HepG2 (cell line): ENCODE data around the gene SP1. TPM values are rescaled to one million over a fixed set of nuclear protein-coding genes. Genes with fewer than 3 reads are reported as not detected.

Experiments
- ATAC-seq: fragments of 200-7000 bp; cut with Tn5 transposase; 3 replicates; pipeline ENCODE4 v1.9.1; 2020; ENCODE audit warnings: mild to moderate bottlenecking, moderate library complexity
- BruUV-seq: library from RNA; stranded (reverse); fragments of 400-500 nt; replicated peaks from 2 replicates; lab custom pipeline; 2021; lab: Mats Ljungman, UMichigan
- CTCF ChIA-PET: fragments of 300-600 bp; formaldehyde crosslinking; extraction: SDS; loops from one replicate; lab custom pipeline; 2021; ENCODE audit warnings: low total read pairs, inconsistent platforms, low intra/inter-chr PET ratio; lab: Yijun Ruan, JAX
- POLR2A ChIA-PET: fragments of 350-600 bp; sonication (Branson Sonifier 250); formaldehyde crosslinking; loops from one replicate; lab custom pipeline; 2020; ENCODE audit warnings: antibody characterized with exemption, inconsistent platforms; lab: Yijun Ruan, JAX
- DNase-seq: peaks from one replicate; pipeline ENCODE4 v3.0.0-alpha.2; 2015; ENCODE audit warnings: low spot score
- FAIRE-seq: peaks from 3 replicates; lab custom pipeline; 2011; peaks lifted over from hg19 to GRCh38; lab: Jason Lieb, UNC
- H2AFZ ChIP-seq: one replicate; pipeline ENCODE4 v1.6.1; 2011; ENCODE audit warnings: low read length, inconsistent platforms
- H3K27ac ChIP-seq: fragments of 300-600 bp; 3 replicates; pipeline ENCODE4 v1.8.0; 2011; ENCODE audit warnings: mixed run types, mild to moderate bottlenecking, mixed read lengths, low read length, inconsistent platforms; ENCODE audit not compliant: insufficient read depth; ENCODE audit errors: extremely low read length
- H3K27me3 ChIP-seq, 2 experiments: fragments of 200-600 bp in 1 of 2; 2 replicates in 1 of 2; 3 replicates in 1 of 2; pipeline versions ENCODE4 v1.6.0 to v1.8.0; 2011; ENCODE audit warnings: low read length in 2 of 2, mild to moderate bottlenecking in 2 of 2, moderate library complexity in 2 of 2, inconsistent platforms in 1 of 2; ENCODE audit not compliant: insufficient read depth in 2 of 2, control insufficient read depth in 1 of 2
- H3K36me3 ChIP-seq, 2 experiments: fragments of 200-600 bp in 1 of 2; replicated peaks in 1 of 2; 2 replicates in 1 of 2; 3 replicates in 1 of 2; pipeline versions ENCODE4 v1.5.1 to v1.8.0; 2011; ENCODE audit warnings: low read length in 2 of 2, inconsistent platforms in 1 of 2; ENCODE audit not compliant: insufficient read depth in 2 of 2, control insufficient read depth in 1 of 2
- H3K4me1 ChIP-seq: 2 replicates; pipeline ENCODE4 v1.5.1; 2012; ENCODE audit warnings: low read length, inconsistent platforms; ENCODE audit not compliant: insufficient read depth
- H3K4me2 ChIP-seq: 2 replicates; pipeline ENCODE4 v1.6.0; 2011; ENCODE audit warnings: low read depth, low read length, inconsistent platforms
- H3K4me3 ChIP-seq, 3 experiments: fragments of 200-600 bp in 1 of 3; sonication (generic), shearing (Covaris generic) in 1 of 3; replicated peaks in 1 of 3; 2 replicates each; pipeline ENCODE4 v1.5.1; 2011 to 2016; ENCODE audit warnings: low read length in 3 of 3, inconsistent platforms in 2 of 3, low read depth in 2 of 3, mild to moderate bottlenecking in 2 of 3, control low read depth in 1 of 3, mixed read lengths in 1 of 3; ENCODE audit not compliant: insufficient read depth in 1 of 3
- H3K79me2 ChIP-seq: one replicate; pipeline ENCODE4 v1.6.1; 2011; ENCODE audit warnings: low read length, inconsistent platforms; ENCODE audit not compliant: insufficient read depth
- H3K9ac ChIP-seq: 2 replicates; pipeline ENCODE4 v1.6.0; 2011; ENCODE audit warnings: mild to moderate bottlenecking, low read depth, low read length, inconsistent platforms; ENCODE audit not compliant: insufficient read depth
- H3K9me3 ChIP-seq: 2 replicates; pipeline ENCODE4 v1.5.1; 2012; ENCODE audit warnings: mild to moderate bottlenecking, low read length
- H4K20me1 ChIP-seq: 2 replicates; pipeline ENCODE4 v1.6.0; 2011; ENCODE audit warnings: inconsistent platforms, mild to moderate bottlenecking, low read length, moderate library complexity; ENCODE audit not compliant: insufficient read depth
- HBP1 ChIP-seq: IDR thresholded peaks from 2 replicates; pipeline ENCODE4 v1.6.1; 2016; ENCODE audit warnings: low read depth, control low read depth
- HMGA1 ChIP-seq: sonication (generic); formaldehyde crosslinking; conservative IDR thresholded peaks from 2 replicates; pipeline ENCODE4 v1.4.0; 2020; ENCODE audit warnings: missing genetic modification reagents
- PCBP2 ChIP-seq: fragments of 200-400 bp; formaldehyde crosslinking; optimal IDR thresholded peaks from 2 replicates; pipeline ENCODE3; 2018; ENCODE audit warnings: low read length, low read depth; ENCODE audit not compliant: poor library complexity, severe bottlenecking
- ZKSCAN8 ChIP-seq: IDR thresholded peaks from 2 replicates; pipeline ENCODE4 v1.6.1; 2016; ENCODE audit warnings: borderline replicate concordance, missing genetic modification reagents, missing compliant biosample characterization
- whole genome bisulfite sequencing: methylation state at CpG from one replicate; pipeline ENCODE4 v1.1.6; 2017; ENCODE audit warnings: low lambda C conversion rate; 5-methylcytosine and 5-hydroxymethylcytosine counted together
- in situ Hi-C: cut with HindIII; loops from 2 replicates; pipeline ENCODE4 v1.10.0; 2017; ENCODE audit warnings: low pct_unique_long_range_greater_than_20kb; ENCODE audit not compliant: extremely low pct_ligation_motif_present
- intact Hi-C: fragments of 100-400 bp; cut with micrococcal nuclease; formaldehyde crosslinking; loops from one replicate; pipeline ENCODE4 v1.10.0; 2022; ENCODE audit not compliant: unreplicated experiment
- polyA plus RNA-seq, 8 experiments: library from polyadenylated mRNA; depleted of rRNA in 3 of 8; stranded (reverse) in 7 of 8; unstranded in 1 of 8; fragments of >200 nt; fragmentation: Illumina TruSeq in 4 of 8; extraction: Trizol in 4 of 8; gene quantifications; 2 replicates each; pipeline versions ENCODE4 v1.2.1 to v1.2.3, GENCODE V29; 2011 to 2016; ENCODE audit warnings: low read depth in 4 of 8, missing spikeins in 1 of 8, mixed read lengths in 1 of 8; ENCODE audit not compliant: insufficient read depth in 1 of 8
- total RNA-seq, 5 experiments: library from RNA; depleted of rRNA; stranded (reverse); fragments of >200 nt; fragmentation: Illumina TruSeq; extraction: Trizol; gene quantifications; 2 replicates each; pipeline ENCODE4 v1.2.3, GENCODE V29; 2016; ENCODE audit warnings: low read depth in 1 of 5
- TF ChIP-seq, protein P1 (sequence below): sonication (generic); formaldehyde crosslinking; IDR thresholded peaks from 2 replicates; pipeline ENCODE4 v1.4.0; 2020; ENCODE audit warnings: mild to moderate bottlenecking, missing genetic modification reagents
- TF ChIP-seq, protein P2 (sequence below): sonication (generic); formaldehyde crosslinking; IDR thresholded peaks from 2 replicates; pipeline ENCODE4 v1.5.0; 2020; ENCODE audit warnings: mild to moderate bottlenecking, missing genetic modification reagents, borderline replicate concordance

SP1 gene
- total and polyA plus RNA-seq, 2 of the 13 experiments (the other 11 are each of a cell fraction or from before 2014, with no cell fraction given): 26.5 to 27.5 TPM

- TF ChIP-seq, protein P1, sequence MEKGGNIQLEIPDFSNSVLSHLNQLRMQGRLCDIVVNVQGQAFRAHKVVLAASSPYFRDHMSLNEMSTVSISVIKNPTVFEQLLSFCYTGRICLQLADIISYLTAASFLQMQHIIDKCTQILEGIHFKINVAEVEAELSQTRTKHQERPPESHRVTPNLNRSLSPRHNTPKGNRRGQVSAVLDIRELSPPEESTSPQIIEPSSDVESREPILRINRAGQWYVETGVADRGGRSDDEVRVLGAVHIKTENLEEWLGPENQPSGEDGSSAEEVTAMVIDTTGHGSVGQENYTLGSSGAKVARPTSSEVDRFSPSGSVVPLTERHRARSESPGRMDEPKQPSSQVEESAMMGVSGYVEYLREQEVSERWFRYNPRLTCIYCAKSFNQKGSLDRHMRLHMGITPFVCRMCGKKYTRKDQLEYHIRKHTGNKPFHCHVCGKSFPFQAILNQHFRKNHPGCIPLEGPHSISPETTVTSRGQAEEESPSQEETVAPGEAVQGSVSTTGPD (CRISPR knock-in tag): no peak
- TF ChIP-seq ZKSCAN8 (no peak), PCBP2 (no peak), HMGA1 (CRISPR knock-in tag) (no peak)
These were observed 26.7 kb upstream of the SP1 start (continued) for GRCh38 chr12:53353257-53353655.

DNA sequence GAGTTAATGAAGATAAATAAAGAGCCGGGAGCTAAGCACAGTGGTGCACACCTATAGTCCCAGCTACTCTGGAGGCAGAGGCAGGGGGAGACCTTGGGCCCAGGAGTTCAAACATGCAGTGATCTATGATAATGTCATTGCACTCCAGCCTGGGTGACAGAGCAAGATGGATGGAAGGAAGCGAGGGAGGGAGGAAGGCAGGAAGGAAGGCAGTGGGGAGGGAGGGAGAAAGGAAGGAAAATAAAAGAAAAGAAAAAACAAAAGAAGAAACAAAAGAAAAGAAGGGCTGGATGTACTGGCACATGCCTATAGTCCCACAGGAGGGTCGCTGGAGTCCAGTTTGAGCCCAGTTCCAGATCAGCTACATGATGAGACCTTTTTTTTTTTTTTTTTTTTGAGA, 24.9 kb upstream of the SP1 start:
- 36% methylated on average over 3 of the region's 3 CpGs for WGBS
- ChIA-PET CTCF (no interaction called here), POLR2A (no interaction called here)
- Histone ChIP-seq H2AFZ (no peak overlapping the region), H3K4me1 (peaks cover 22% of the 10 kb centered on the region), H3K4me2 (peak overlapping the region; percentile 20; the same call in 1 of the 2 replicates), H3K4me3 (no peak overlapping the region), H3K27me3 (no peaks in the 10 kb centered on the region), H3K36me3 (no peaks in the 10 kb centered on the region), H4K20me1 (no peaks in the 10 kb centered on the region), H3K9me3 (no peaks in the 10 kb centered on the region), H3K79me2 (no peaks in the 10 kb centered on the region), H3K9ac (no peak overlapping the region), H3K27ac (no peak overlapping the region)
- TF ChIP-seq, protein P2, sequence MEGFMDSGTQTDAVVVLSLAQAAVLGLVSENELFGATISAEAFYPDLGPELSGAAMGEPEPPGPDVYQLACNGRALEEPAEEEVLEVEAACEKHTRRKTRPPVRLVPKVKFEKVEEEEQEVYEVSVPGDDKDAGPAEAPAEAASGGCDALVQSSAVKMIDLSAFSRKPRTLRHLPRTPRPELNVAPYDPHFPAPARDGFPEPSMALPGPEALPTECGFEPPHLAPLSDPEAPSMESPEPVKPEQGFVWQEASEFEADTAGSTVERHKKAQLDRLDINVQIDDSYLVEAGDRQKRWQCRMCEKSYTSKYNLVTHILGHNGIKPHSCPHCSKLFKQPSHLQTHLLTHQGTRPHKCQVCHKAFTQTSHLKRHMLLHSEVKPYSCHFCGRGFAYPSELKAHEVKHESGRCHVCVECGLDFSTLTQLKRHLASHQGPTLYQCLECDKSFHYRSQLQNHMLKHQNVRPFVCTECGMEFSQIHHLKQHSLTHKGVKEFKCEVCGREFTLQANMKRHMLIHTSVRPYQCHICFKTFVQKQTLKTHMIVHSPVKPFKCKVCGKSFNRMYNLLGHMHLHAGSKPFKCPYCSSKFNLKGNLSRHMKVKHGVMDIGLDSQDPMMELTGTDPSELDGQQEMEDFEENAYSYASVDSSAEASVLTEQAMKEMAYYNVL (CRISPR knock-in tag): peak; percentile 66; the same call in 1 of the 2 replicates
- no peak for TF ChIP-seq HBP1
- intact Hi-C loops: no loop called here
- ATAC-seq: peak; percentile 74
- FAIRE-seq: no peak
- DNase-seq: no peak
- in situ Hi-C loops: no loop called here
- BruUV-seq: no TSS peak
